ENCODE measurements around the gene SETDB2.

DNA sequence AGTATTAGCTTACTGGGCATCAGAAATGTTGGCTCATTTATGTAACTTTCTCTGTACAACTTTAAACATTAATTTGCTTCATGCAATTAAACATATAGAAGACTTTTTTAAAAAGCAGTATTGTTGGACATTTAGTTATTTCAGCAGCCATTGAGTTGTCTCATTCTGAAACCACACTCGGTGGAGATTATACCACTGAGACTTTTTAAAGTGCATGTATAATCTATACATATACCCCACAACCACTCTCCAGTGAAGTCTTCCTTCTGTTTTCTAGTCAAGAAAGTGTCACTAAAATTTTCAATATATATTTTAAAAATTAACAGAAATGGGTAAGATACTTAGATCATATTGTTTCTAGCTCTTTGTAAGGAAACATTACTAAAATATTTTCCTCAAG is 15.5 kb downstream of the SETDB2 start:
- TF ChIP-seq POLR2A (IDR thresholded peaks at IDR 0.05) (no peak), CTCF (IDR thresholded peaks at IDR 0.05) (no peak)
